ENCODE data around the gene TKTL1. TPM values are rescaled to one million over a fixed set of nuclear protein-coding genes. Genes with fewer than 3 reads are reported as not detected.

TKTL1 gene
- total and polyA plus RNA-seq, 2 of the 4 experiments (the other 2 are of a cell fraction) = not detected

GRCh38 chrX:154298312-154298711 is 2.7 kb downstream of the TKTL1 start:
- Histone ChIP-seq H4K5ac (ENCODE audit: low read depth, low read length) (no peak overlapping the region), H4K20me1 (ENCODE audit: insufficient read depth, low read length) (no peaks in the 10 kb centered on the region), H3K14ac (replicated peaks; ENCODE audit: low read depth, low read length) (no peak overlapping the region), H3K9ac (ENCODE audit: low read depth, low read length) (no peak overlapping the region), H4K8ac (ENCODE audit: low read depth in 2 of 2, low read length in 2 of 2) (no peak overlapping the region), H3K27me3 (ENCODE audit: control insufficient read depth, insufficient read depth, low read length) (peaks cover 2% of the 10 kb centered on the region; the same call in 1 of the 2 replicates), H2BK5ac (ENCODE audit: low read depth, low read length, poor library complexity, severe bottlenecking) (no peak overlapping the region), H3K9me1 (ENCODE audit: insufficient read depth, low read length) (no peaks in the 10 kb centered on the region), H3K4me1 (ENCODE audit: control insufficient read depth, insufficient read depth, low read length) (no peaks in the 10 kb centered on the region), H3K27ac (ENCODE audit: insufficient read depth, low read length) (no peak overlapping the region), H3K4ac (ENCODE audit: low read depth, low read length) (no peak overlapping the region), H3K18ac (ENCODE audit: low read depth, low read length) (no peak overlapping the region), H2AK9ac (replicated peaks; ENCODE audit: low read depth, low read length, poor library complexity) (no peak overlapping the region), H3K4me3 (ENCODE audit: insufficient read depth, low read depth, low read length) (no peak overlapping the region), H3K36me3 (ENCODE audit: control insufficient read depth, insufficient read depth, low read length) (no peaks in the 10 kb centered on the region), H2BK15ac (ENCODE audit: low read depth, low read length) (no peak overlapping the region), H3K79me1 (ENCODE audit: low read depth in 1 of 2, low read length in 2 of 2) (no peaks in the 10 kb centered on the region), H2AFZ (replicated peaks; ENCODE audit: low read length, poor library complexity) (no peak overlapping the region), H3K23ac (ENCODE audit: low read depth, low read length) (no peak overlapping the region), H2AK5ac (ENCODE audit: low read depth, low read length) (no peak overlapping the region), H2BK20ac (ENCODE audit: low read depth, low read length) (no peak overlapping the region), H3K56ac (ENCODE audit: extremely low read depth, insufficient read depth, low read length) (no peak overlapping the region), H3K9me3 (ENCODE audit: control insufficient read depth, insufficient read depth, low read length) (peaks cover 4% of the 10 kb centered on the region; the same call in 1 of the 2 replicates), H4K91ac (ENCODE audit: insufficient read depth, low read depth, low read length) (no peak overlapping the region), H3K4me2 (ENCODE audit: low read depth, low read length) (no peak overlapping the region), H2BK120ac (ENCODE audit: low read depth, low read length) (no peak overlapping the region)
- no peak for TF ChIP-seq CEBPB (IDR thresholded peaks at IDR 0.05; ENCODE audit: low read depth, low read length)
- no peak for TF ChIP-seq POLR2A (IDR thresholded peaks at IDR 0.05; ENCODE audit: low read depth, low read length)
- no peak for TF ChIP-seq BHLHE40 (IDR thresholded peaks at IDR 0.05; ENCODE audit: low read depth, low read length)
- no peak for TF ChIP-seq MAFK (IDR thresholded peaks at IDR 0.05; ENCODE audit: low read depth, low read length)
- TF ChIP-seq MXI1 (IDR thresholded peaks at IDR 0.05; ENCODE audit: borderline replicate concordance, low read depth, low read length) = no peak
- TF ChIP-seq RFX5 (IDR thresholded peaks at IDR 0.05; ENCODE audit: low read depth, low read length) = no peak
- ATAC-seq (ENCODE audit: low read depth) (no peak), DNase-seq (no peak)
- ChIA-PET CTCF (no interaction called here), POLR2A (ENCODE audit: unreplicated experiment) (no interaction called here)
- BruUV-seq (replicated peaks) = no TSS peak
- dilution Hi-C loops (cut with HindIII; ENCODE audit: low sequenced_read_pairs, unreplicated experiment) (no loop called here), in situ Hi-C loops (cut with MboI; ENCODE audit: low sequenced_read_pairs) (no loop called here), intact Hi-C loops (cut with micrococcal nuclease) (no loop called here)
- 40% methylated on average over 1 of the region's 7 CpGs; no CpG with 5 or more reads in 1 of the 2 experiments for WGBS, 2 experiments (ENCODE audit: extremely low coverage in 2 of 2, insufficient read length in 1 of 2)
